Panc1 (cell line): ENCODE results near the gene SYT11.

ENCODE experiments used
- POLR2AphosphoS5 ChIP-seq: IDR thresholded peaks from 2 replicates; pipeline ENCODE4 v1.6.1; 2012; ENCODE audit warnings: mild to moderate bottlenecking, low read depth, low read length, moderate library complexity
- TF ChIP-seq, protein P1 (sequence below): fragments of 450-650 bp; IDR thresholded peaks from 2 replicates; pipeline ENCODE4 v1.5.1; 2017; ENCODE audit warnings: mild to moderate bottlenecking

DNA sequence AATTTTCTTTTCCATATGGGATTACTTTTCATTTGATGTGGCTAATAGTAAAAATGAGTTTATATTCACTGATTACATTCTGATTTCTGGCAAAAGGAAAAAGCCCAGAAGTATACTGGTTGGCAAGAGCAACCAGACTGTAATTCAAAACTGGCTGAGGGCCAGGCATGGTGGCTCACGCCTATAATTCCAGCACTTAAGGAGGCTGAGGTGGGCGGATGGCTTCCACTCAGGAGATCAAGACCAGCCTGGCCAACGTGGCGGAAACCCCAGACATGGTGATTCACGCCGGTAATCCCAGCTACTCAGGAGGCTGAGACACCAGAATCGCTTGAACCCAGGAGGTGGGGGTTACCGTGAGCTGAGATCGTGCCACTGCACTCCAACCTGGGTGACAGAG, 14.5 kb downstream of the SYT11 start:
- TF ChIP-seq, protein P1, sequence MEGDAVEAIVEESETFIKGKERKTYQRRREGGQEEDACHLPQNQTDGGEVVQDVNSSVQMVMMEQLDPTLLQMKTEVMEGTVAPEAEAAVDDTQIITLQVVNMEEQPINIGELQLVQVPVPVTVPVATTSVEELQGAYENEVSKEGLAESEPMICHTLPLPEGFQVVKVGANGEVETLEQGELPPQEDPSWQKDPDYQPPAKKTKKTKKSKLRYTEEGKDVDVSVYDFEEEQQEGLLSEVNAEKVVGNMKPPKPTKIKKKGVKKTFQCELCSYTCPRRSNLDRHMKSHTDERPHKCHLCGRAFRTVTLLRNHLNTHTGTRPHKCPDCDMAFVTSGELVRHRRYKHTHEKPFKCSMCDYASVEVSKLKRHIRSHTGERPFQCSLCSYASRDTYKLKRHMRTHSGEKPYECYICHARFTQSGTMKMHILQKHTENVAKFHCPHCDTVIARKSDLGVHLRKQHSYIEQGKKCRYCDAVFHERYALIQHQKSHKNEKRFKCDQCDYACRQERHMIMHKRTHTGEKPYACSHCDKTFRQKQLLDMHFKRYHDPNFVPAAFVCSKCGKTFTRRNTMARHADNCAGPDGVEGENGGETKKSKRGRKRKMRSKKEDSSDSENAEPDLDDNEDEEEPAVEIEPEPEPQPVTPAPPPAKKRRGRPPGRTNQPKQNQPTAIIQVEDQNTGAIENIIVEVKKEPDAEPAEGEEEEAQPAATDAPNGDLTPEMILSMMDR: no peak
- TF ChIP-seq POLR2AphosphoS5: no peak
